HG03565 (cell line): Measurements from ENCODE around the gene TMEM254.
"Not testable (repeated sequence)": the region's sequence is repeated elsewhere in the genome, so short reads cannot be mapped to it uniquely, and the experiment has no call there.

Experiments used
- ATAC-seq: cut with Tn5 transposase; IDR thresholded peaks from one replicate; pipeline ENCODE4 v1.9.1; 2021; ENCODE audit warnings: mild to moderate bottlenecking, moderate library complexity; ENCODE audit not compliant: unreplicated experiment

TMEM254 gene

GRCh38 chr10:80078448-80079311, at the start of gene TMEM254:
Gene TMEM254 (plus strand): TSS chr10:80078665. CDS start chr10:80078700, 35 bp downstream.
- ATAC-seq = peak; percentile 85

- peak; percentile 85 for ATAC-seq
Measured at GRCh38 chr10:80029205-80029604, 49.3 kb upstream of the TMEM254 start.

- not testable (repeated sequence) for ATAC-seq
Measured at GRCh38 chr10:80029865-80030264, 48.6 kb upstream of the TMEM254 start.

GRCh38 chr10:80032503-80032902, 46.0 kb upstream of the TMEM254 start:
- ATAC-seq = no peak

GRCh38 chr10:80034766-80035165, 43.7 kb upstream of the TMEM254 start:
- ATAC-seq = not testable (repeated sequence)

- ATAC-seq = not testable (repeated sequence)
Measured at GRCh38 chr10:80035430-80035829, 43.0 kb upstream of the TMEM254 start.

GRCh38 chr10:80036921-80037500, 41.5 kb upstream of the TMEM254 start:
- ATAC-seq = not testable (repeated sequence)

- ATAC-seq = not testable (repeated sequence)
Measured at GRCh38 chr10:80038226-80038625, 40.2 kb upstream of the TMEM254 start.

GRCh38 chr10:80041162-80041561, 37.3 kb upstream of the TMEM254 start:
- no peak for ATAC-seq

- ATAC-seq = not testable (repeated sequence)
Measured at GRCh38 chr10:80044935-80045334, 33.5 kb upstream of the TMEM254 start.

- ATAC-seq = peak; percentile 88
Measured at GRCh38 chr10:80046629-80047441, 31.6 kb upstream of the TMEM254 start.

- no peak for ATAC-seq
Measured at GRCh38 chr10:80050752-80051151, 27.7 kb upstream of the TMEM254 start.

- no peak for ATAC-seq
Measured at GRCh38 chr10:80051993-80052392, 26.5 kb upstream of the TMEM254 start.

GRCh38 chr10:80055760-80056159, 22.7 kb upstream of the TMEM254 start:
- ATAC-seq = no peak

- ATAC-seq = no peak
Measured at GRCh38 chr10:80057171-80057570, 21.3 kb upstream of the TMEM254 start.

- ATAC-seq = no peak
Measured at GRCh38 chr10:80064120-80064886, 14.2 kb upstream of the TMEM254 start.

- ATAC-seq = no peak
Measured at GRCh38 chr10:80066809-80067208, 11.7 kb upstream of the TMEM254 start.

GRCh38 chr10:80067821-80068220, 10.6 kb upstream of the TMEM254 start:
- ATAC-seq = not testable (repeated sequence)

GRCh38 chr10:80068270-80068669, 10.2 kb upstream of the TMEM254 start:
- no peak for ATAC-seq

- no peak for ATAC-seq
Measured at GRCh38 chr10:80070057-80070456, 8.4 kb upstream of the TMEM254 start.

- no peak for ATAC-seq
Measured at GRCh38 chr10:80072584-80072983, 5.9 kb upstream of the TMEM254 start.
